Measurements from ENCODE around the gene CTAGE4.
"Not testable (repeated sequence)": the region's sequence is repeated elsewhere in the genome, so short reads cannot be mapped to it uniquely, and the experiment has no call there.

The CTAGE4 gene

GRCh38 chr7:144205306-144205705 lies 22.0 kb downstream of the CTAGE4 start:
- not testable (repeated sequence) for DNase-seq (ENCODE audit: low spot score)

GRCh38 chr7:144217200-144217599 lies 33.9 kb downstream of the CTAGE4 start:
- not testable (repeated sequence) for DNase-seq (ENCODE audit: low spot score)

- not testable (repeated sequence) for DNase-seq (ENCODE audit: low spot score)
Observed at GRCh38 chr7:144218581-144218980, 35.3 kb downstream of the CTAGE4 start.

- DNase-seq (ENCODE audit: low spot score): not testable (repeated sequence)
Observed at GRCh38 chr7:144219149-144219548, 35.9 kb downstream of the CTAGE4 start.

GRCh38 chr7:144220531-144220930 lies 37.3 kb downstream of the CTAGE4 start:
- not testable (repeated sequence) for DNase-seq (ENCODE audit: low spot score)

- not testable (repeated sequence) for DNase-seq (ENCODE audit: low spot score)
Observed at GRCh38 chr7:144223675-144224074, 40.4 kb downstream of the CTAGE4 start.

- not testable (repeated sequence) for DNase-seq (ENCODE audit: low spot score)
Observed at GRCh38 chr7:144226866-144227265, 43.6 kb downstream of the CTAGE4 start.

GRCh38 chr7:144228810-144229209 lies 45.5 kb downstream of the CTAGE4 start:
- not testable (repeated sequence) for DNase-seq (ENCODE audit: low spot score)

- not testable (repeated sequence) for DNase-seq (ENCODE audit: low spot score)
Observed at GRCh38 chr7:144231027-144231426, 47.8 kb downstream of the CTAGE4 start.

GRCh38 chr7:144233039-144233438 lies 49.8 kb downstream of the CTAGE4 start:
- not testable (repeated sequence) for DNase-seq (ENCODE audit: low spot score)

Measured in AG08395 (cell line).